H9 (cell line): ENCODE data around the gene KCNH1. TPM values are rescaled to one million over a fixed set of nuclear protein-coding genes. Genes with fewer than 3 reads are reported as not detected.

Experiments
- DNase-seq: peaks from one replicate; pipeline ENCODE4 v3.0.0-alpha.2; 2017
- H2AFZ ChIP-seq: one replicate; pipeline ENCODE4 v1.6.1; 2013; ENCODE audit warnings: mild to moderate bottlenecking, low read length, control low read depth, moderate library complexity
- H2AK5ac ChIP-seq: 2 replicates; pipeline ENCODE4 v1.6.1; 2013; ENCODE audit warnings: low read length, control low read depth, mixed read lengths; ENCODE audit not compliant: insufficient read length
- H2BK120ac ChIP-seq: one replicate; pipeline ENCODE4 v1.6.1; 2013; ENCODE audit warnings: low read depth, mild to moderate bottlenecking, low read length, control low read depth, inconsistent platforms; ENCODE audit not compliant: poor library complexity, severe bottlenecking
- H2BK12ac ChIP-seq: 2 replicates; pipeline ENCODE4 v1.6.1; 2013; ENCODE audit warnings: low read length, control low read depth, mixed read lengths, low read depth; ENCODE audit not compliant: insufficient read length
- H2BK15ac ChIP-seq: 2 replicates; pipeline ENCODE4 v1.6.1; 2013; ENCODE audit warnings: low read depth, low read length, control low read depth
- H2BK20ac ChIP-seq: one replicate; pipeline ENCODE4 v1.6.1; 2013; ENCODE audit warnings: low read depth, mild to moderate bottlenecking, low read length, control low read depth, inconsistent platforms; ENCODE audit not compliant: poor library complexity, severe bottlenecking
- H2BK5ac ChIP-seq: 2 replicates; pipeline ENCODE4 v1.6.1; 2013; ENCODE audit warnings: low read length, control low read depth, mixed read lengths; ENCODE audit not compliant: insufficient read length
- H3K14ac ChIP-seq: 2 replicates; pipeline ENCODE4 v1.6.1; 2013; ENCODE audit warnings: low read length, control low read depth; ENCODE audit not compliant: insufficient read depth
- H3K18ac ChIP-seq: 2 replicates; pipeline ENCODE4 v1.6.1; 2013; ENCODE audit warnings: low read depth, mild to moderate bottlenecking, mixed read lengths, low read length, control low read depth; ENCODE audit not compliant: insufficient read length
- H3K23ac ChIP-seq: 2 replicates; pipeline ENCODE4 v1.6.1; 2013; ENCODE audit warnings: low read length, control low read depth, mixed read lengths, low read depth; ENCODE audit not compliant: insufficient read length
- H3K23me2 ChIP-seq: 2 replicates; pipeline ENCODE4 v1.6.1; 2013; ENCODE audit warnings: low read depth, mild to moderate bottlenecking, mixed read lengths, low read length, control low read depth; ENCODE audit not compliant: insufficient read length, poor library complexity, severe bottlenecking
- H3K27ac ChIP-seq: 2 replicates; pipeline ENCODE4 v1.5.1; 2013; ENCODE audit warnings: low read length, control low read depth, mixed read lengths, low read depth; ENCODE audit not compliant: insufficient read length
- H3K27me3 ChIP-seq: 2 replicates; pipeline ENCODE4 v1.6.1; 2013; ENCODE audit warnings: low read length, control low read depth, inconsistent platforms; ENCODE audit not compliant: insufficient read depth
- H3K4ac ChIP-seq: 2 replicates; pipeline ENCODE4 v1.6.1; 2013; ENCODE audit warnings: low read depth, mild to moderate bottlenecking, control low read depth, inconsistent platforms, low read length, moderate library complexity
- H3K4me1 ChIP-seq: 2 replicates; pipeline ENCODE4 v1.6.1; 2013; ENCODE audit warnings: low read length, control low read depth, inconsistent platforms; ENCODE audit not compliant: insufficient read depth
- H3K4me2 ChIP-seq: 2 replicates; pipeline ENCODE4 v1.6.1; 2013; ENCODE audit warnings: low read length, control low read depth, mixed read lengths; ENCODE audit not compliant: insufficient read length, insufficient read depth
- H3K56ac ChIP-seq: 2 replicates; pipeline ENCODE4 v1.6.1; 2013; ENCODE audit warnings: low read depth, mild to moderate bottlenecking, mixed read lengths, low read length, control low read depth; ENCODE audit not compliant: insufficient read length
- H3K79me1 ChIP-seq: 2 replicates; pipeline ENCODE4 v1.6.1; 2013; ENCODE audit warnings: low read depth, mild to moderate bottlenecking, moderate library complexity, low read length, control low read depth, inconsistent platforms; ENCODE audit not compliant: insufficient read depth, poor library complexity, severe bottlenecking
- H3K79me2 ChIP-seq: 2 replicates; pipeline ENCODE4 v1.6.1; 2013; ENCODE audit warnings: low read length, control low read depth, inconsistent platforms; ENCODE audit not compliant: insufficient read depth
- H3K9ac ChIP-seq: 2 replicates; pipeline ENCODE4 v1.6.1; 2013; ENCODE audit warnings: low read length, control low read depth, mixed read lengths; ENCODE audit not compliant: insufficient read length; ENCODE audit errors: extremely low read depth
- H3K9me3 ChIP-seq: one replicate; pipeline ENCODE4 v1.6.1; 2013; ENCODE audit warnings: low read depth, low read length, inconsistent platforms; ENCODE audit not compliant: control insufficient read depth
- H3T11ph ChIP-seq: one replicate; pipeline ENCODE4 v1.6.1; 2013; ENCODE audit warnings: mild to moderate bottlenecking, low read length, control low read depth, inconsistent platforms
- H4K20me1 ChIP-seq: one replicate; pipeline ENCODE4 v1.6.1; 2013; ENCODE audit not compliant: control insufficient read depth, insufficient read length, insufficient read depth
- H4K5ac ChIP-seq: 2 replicates; pipeline ENCODE4 v1.6.1; 2013; ENCODE audit warnings: low read depth, mild to moderate bottlenecking, mixed read lengths, low read length, control low read depth; ENCODE audit not compliant: insufficient read length
- H4K8ac ChIP-seq: replicated peaks from 2 replicates; pipeline ENCODE4 v1.6.1; 2013; ENCODE audit warnings: low read length, control low read depth, mixed read lengths, low read depth; ENCODE audit not compliant: insufficient read length
- H4K91ac ChIP-seq: 2 replicates; pipeline ENCODE4 v1.6.1; 2013; ENCODE audit warnings: low read depth, mild to moderate bottlenecking, moderate library complexity, mixed read lengths, low read length, control low read depth; ENCODE audit not compliant: insufficient read length
- H3K27ac Mint-ChIP-seq, 3 experiments: 2 replicates in 2 of 3; 3 replicates in 1 of 3; pipeline ENCODE4 v1.8.0; 2020 to 2021; ENCODE audit warnings: mixed read lengths in 3 of 3, mild to moderate bottlenecking in 1 of 3, moderate library complexity in 1 of 3
- H3K27me3 Mint-ChIP-seq: 2 replicates; pipeline ENCODE4 v1.8.0; 2021; ENCODE audit warnings: low read depth, mild to moderate bottlenecking, moderate library complexity, mixed read lengths
- H3K36me3 Mint-ChIP-seq, 3 experiments: 2 replicates in 2 of 3; 3 replicates in 1 of 3; pipeline ENCODE4 v1.8.0; 2020 to 2021; ENCODE audit warnings: low read depth in 3 of 3, mixed read lengths in 3 of 3; ENCODE audit not compliant: insufficient read depth in 1 of 3
- H3K4me1 Mint-ChIP-seq, 2 experiments: 2 replicates each; pipeline ENCODE4 v1.8.0; 2020; ENCODE audit warnings: mixed read lengths in 2 of 2
- H3K4me3 Mint-ChIP-seq, 2 experiments: 2 replicates in 1 of 2; 3 replicates in 1 of 2; pipeline ENCODE4 v1.8.0; 2020 to 2021; ENCODE audit warnings: mild to moderate bottlenecking in 2 of 2, mixed read lengths in 2 of 2, moderate library complexity in 1 of 2
- H3K9me3 Mint-ChIP-seq, 2 experiments: 2 replicates in 1 of 2; 3 replicates in 1 of 2; pipeline ENCODE4 v1.8.0; 2020; ENCODE audit warnings: mild to moderate bottlenecking in 2 of 2, mixed read lengths in 2 of 2, moderate library complexity in 1 of 2
- WGBS: extraction: QIAGEN DNeasy Blood & Tissue Kit; methylation state at CpG from one replicate; pipeline ENCODE4 v1.1.7; 2013; ENCODE audit warnings: missing lambda C conversion rate, low lambda C conversion rate, mixed read lengths; ENCODE audit not compliant: insufficient read length; ENCODE audit errors: extremely low coverage; 5-methylcytosine and 5-hydroxymethylcytosine counted together
- total RNA-seq: library from RNA; stranded (reverse); gene quantifications from 2 replicates; pipeline ENCODE4 v1.2.1, GENCODE V29; 2021
- TF ChIP-seq, protein P1 (sequence below): fragments of 200-600 bp; sonication (generic); conservative IDR thresholded peaks from 3 replicates; pipeline ENCODE4 v1.8.0; 2021; ENCODE audit warnings: antibody characterized with exemption, mild to moderate bottlenecking

Gene KCNH1
- total RNA-seq, 1 experiment from 2014 or later, result 0.11 TPM

DNA sequence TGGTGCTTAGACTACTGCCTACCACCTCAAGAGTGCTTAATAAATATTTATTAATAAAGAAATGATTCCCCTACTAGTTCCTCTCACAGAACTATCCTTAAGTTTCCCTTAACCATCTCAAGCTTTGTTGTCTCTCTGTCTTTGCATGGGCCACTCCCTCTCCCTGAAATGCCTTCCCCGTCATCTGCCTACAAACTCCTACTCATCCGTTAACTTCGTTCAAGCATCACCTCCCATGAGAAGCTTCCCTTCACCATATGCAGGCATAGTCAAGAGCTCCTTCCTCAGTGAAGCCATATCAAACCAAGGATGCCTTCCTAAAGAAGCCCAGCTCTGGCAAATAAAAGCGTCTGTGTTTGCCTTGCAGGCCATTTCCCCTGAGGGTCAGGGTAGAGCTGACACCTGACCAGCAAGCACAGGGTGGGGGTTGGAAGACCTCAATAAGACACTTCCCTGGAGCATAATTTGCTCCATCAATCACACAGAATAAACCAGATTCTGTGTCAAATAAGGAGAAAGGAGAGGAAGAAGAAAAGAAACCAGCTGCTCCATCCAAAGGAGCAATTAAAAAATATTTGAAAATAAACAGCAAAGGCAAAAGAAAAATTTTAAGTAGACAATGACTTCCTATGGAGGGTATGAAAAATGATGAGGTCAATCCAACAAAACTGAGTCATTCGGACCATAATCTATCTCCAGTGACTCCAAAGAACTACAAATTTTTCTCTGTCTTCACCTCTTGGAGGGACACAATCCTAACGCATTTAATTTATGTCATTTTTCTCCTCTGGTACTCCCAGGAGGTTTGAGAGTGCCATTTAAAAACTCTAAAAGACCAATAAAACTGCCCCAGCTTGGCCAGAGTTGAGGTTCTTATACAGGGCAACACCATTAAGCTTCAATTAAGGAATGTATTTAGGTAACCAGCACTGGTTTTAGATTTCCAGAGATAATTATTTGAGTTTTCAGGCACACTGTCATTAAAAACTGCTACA lies 303.6 kb downstream of the KCNH1 start:
- Histone ChIP-seq H3K9ac (no peak overlapping the region), H3K56ac (no peak overlapping the region), H2BK12ac (no peak overlapping the region), H3K4me2 (no peak overlapping the region), H3K9me3 (no peaks in the 10 kb centered on the region), H3K27me3 (no peaks in the 10 kb centered on the region), H3K18ac (no peak overlapping the region), H3T11ph (no peak overlapping the region), H4K91ac (no peak overlapping the region), H2AFZ (no peak overlapping the region), H3K79me2 (no peaks in the 10 kb centered on the region), H2BK5ac (no peak overlapping the region), H3K27ac (no peak overlapping the region), H3K23me2 (no peaks in the 10 kb centered on the region), H2BK20ac (no peak overlapping the region), H2BK15ac (no peak overlapping the region), H3K14ac (no peak overlapping the region), H4K5ac (no peak overlapping the region), H4K20me1 (no peaks in the 10 kb centered on the region), H2AK5ac (no peak overlapping the region), H3K79me1 (no peaks in the 10 kb centered on the region), H4K8ac (no peak overlapping the region), H3K4me1 (no peaks in the 10 kb centered on the region), H2BK120ac (no peak overlapping the region), H3K23ac (no peak overlapping the region), H3K4ac (no peak overlapping the region)
- H3K27me3 Mint-ChIP-seq, result no peaks in the 10 kb centered on the region; the same call in 1 of the 2 replicates
- no peak for DNase-seq
- H3K9me3 Mint-ChIP-seq, result no peaks in the 10 kb centered on the region
- no peak overlapping the region for H3K4me3 Mint-ChIP-seq
- TF ChIP-seq, protein P1, sequence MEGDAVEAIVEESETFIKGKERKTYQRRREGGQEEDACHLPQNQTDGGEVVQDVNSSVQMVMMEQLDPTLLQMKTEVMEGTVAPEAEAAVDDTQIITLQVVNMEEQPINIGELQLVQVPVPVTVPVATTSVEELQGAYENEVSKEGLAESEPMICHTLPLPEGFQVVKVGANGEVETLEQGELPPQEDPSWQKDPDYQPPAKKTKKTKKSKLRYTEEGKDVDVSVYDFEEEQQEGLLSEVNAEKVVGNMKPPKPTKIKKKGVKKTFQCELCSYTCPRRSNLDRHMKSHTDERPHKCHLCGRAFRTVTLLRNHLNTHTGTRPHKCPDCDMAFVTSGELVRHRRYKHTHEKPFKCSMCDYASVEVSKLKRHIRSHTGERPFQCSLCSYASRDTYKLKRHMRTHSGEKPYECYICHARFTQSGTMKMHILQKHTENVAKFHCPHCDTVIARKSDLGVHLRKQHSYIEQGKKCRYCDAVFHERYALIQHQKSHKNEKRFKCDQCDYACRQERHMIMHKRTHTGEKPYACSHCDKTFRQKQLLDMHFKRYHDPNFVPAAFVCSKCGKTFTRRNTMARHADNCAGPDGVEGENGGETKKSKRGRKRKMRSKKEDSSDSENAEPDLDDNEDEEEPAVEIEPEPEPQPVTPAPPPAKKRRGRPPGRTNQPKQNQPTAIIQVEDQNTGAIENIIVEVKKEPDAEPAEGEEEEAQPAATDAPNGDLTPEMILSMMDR, result no peak
- no peaks in the 10 kb centered on the region for H3K36me3 Mint-ChIP-seq
- WGBS, result no CpG with 5 or more reads among the region's 6 CpGs
- no peak overlapping the region for H3K27ac Mint-ChIP-seq
- no peaks in the 10 kb centered on the region for H3K4me1 Mint-ChIP-seq
